CD4-positive, alpha-beta T cell (primary cell): Measurements from ENCODE around the gene COLGALT1. TPM values are rescaled to one million over a fixed set of nuclear protein-coding genes. Genes with fewer than 3 reads are reported as not detected.

Source experiments
- ATAC-seq: fragments of 200-7000 bp; cut with Tn5 transposase; one replicate; pipeline ENCODE4 v1.10.0; 2022; ENCODE audit warnings: mild to moderate bottlenecking; ENCODE audit not compliant: poor library complexity
- CTCF ChIA-PET: fragments of 350-600 bp; sonication (Branson Sonifier 250); formaldehyde crosslinking; loops from one replicate; lab custom pipeline; 2021; ENCODE audit warnings: antibody characterized with exemption, inconsistent platforms; lab: Charles Lee
- POLR2A ChIA-PET: fragments of 350-600 bp; sonication (Branson Sonifier 250); formaldehyde crosslinking; loops from one replicate; lab custom pipeline; 2021; ENCODE audit warnings: antibody characterized with exemption, inconsistent platforms; lab: Charles Lee
- DNase-seq, 14 experiments: peaks; one replicate each; pipeline ENCODE4 v3.0.0-alpha.2; 2013 to 2020; ENCODE audit warnings: mixed read lengths in 2 of 14
- H3K27ac ChIP-seq, 2 donors: one replicate each; pipeline versions ENCODE4 v1.5.1 to v1.7.0; 2013; ENCODE audit warnings: low read length in 2 of 2, low read depth in 1 of 2, mild to moderate bottlenecking in 1 of 2
- H3K27me3 ChIP-seq, 2 experiments: 1 replicate in 1 of 2; 2 replicates in 1 of 2; pipeline versions ENCODE4 v1.6.1 to v1.7.0; 2013; ENCODE audit warnings: low read length in 2 of 2, control low read depth in 1 of 2, mild to moderate bottlenecking in 1 of 2, moderate library complexity in 1 of 2; ENCODE audit not compliant: insufficient read depth in 2 of 2, control insufficient read depth in 1 of 2
- H3K36me3 ChIP-seq: one replicate; pipeline ENCODE4 v1.6.1; 2013; ENCODE audit warnings: low read length, control low read depth; ENCODE audit not compliant: insufficient read depth
- H3K4me1 ChIP-seq: one replicate; pipeline ENCODE4 v1.6.1; 2013; ENCODE audit warnings: low read length, control low read depth; ENCODE audit not compliant: insufficient read depth
- H3K4me3 ChIP-seq: one replicate; pipeline ENCODE4 v1.5.1; 2013; ENCODE audit warnings: mild to moderate bottlenecking, low read length, moderate library complexity
- H3K9me3 ChIP-seq, 2 experiments: 1 replicate in 1 of 2; 2 replicates in 1 of 2; pipeline versions ENCODE4 v1.6.1 to v1.7.0; 2013; ENCODE audit warnings: low read length in 2 of 2, mild to moderate bottlenecking in 2 of 2, control low read depth in 1 of 2, moderate library complexity in 1 of 2; ENCODE audit not compliant: control insufficient read depth in 1 of 2, insufficient read depth in 1 of 2
- H3K27ac Mint-ChIP-seq: one replicate; pipeline ENCODE4 v1.8.0; 2020; ENCODE audit warnings: mixed read lengths
- H3K27me3 Mint-ChIP-seq: one replicate; pipeline ENCODE4 v1.8.0; 2021; ENCODE audit warnings: mixed read lengths
- H3K36me3 Mint-ChIP-seq: one replicate; pipeline ENCODE4 v1.8.0; 2021; ENCODE audit warnings: low read depth, mixed read lengths
- H3K4me1 Mint-ChIP-seq: one replicate; pipeline ENCODE4 v1.8.0; 2021; ENCODE audit warnings: low read depth, mixed read lengths
- H3K4me3 Mint-ChIP-seq: one replicate; pipeline ENCODE4 v1.8.0; 2020; ENCODE audit warnings: mild to moderate bottlenecking, mixed read lengths
- H3K9me3 Mint-ChIP-seq: one replicate; pipeline ENCODE4 v1.8.0; 2020; ENCODE audit warnings: mixed read lengths
- CTCF ChIP-seq: fragments of 200-600 bp; IDR thresholded peaks from one replicate; pipeline ENCODE4 v1.8.0; 2022; ENCODE audit warnings: antibody characterized with exemption, mild to moderate bottlenecking
- intact Hi-C, 2 experiments: fragments of 100-400 bp; cut with DNase I in 1 of 2; cut with micrococcal nuclease in 1 of 2; formaldehyde crosslinking; loops; one replicate each; pipeline versions ENCODE4 v1.15.1 to v1.9.0; 2023 to 2025; cut with DNase I, micrococcal nuclease
- total RNA-seq, 174 experiments: library from RNA in 2 of 174; stranded (reverse) in 2 of 174; gene quantifications; one replicate each; pipeline ENCODE4 v1.2.3 and lab custom pipeline; 2021 to 2026

COLGALT1 gene
- total RNA-seq, 2 experiments from 2014 or later = 30.3 to 30.6 TPM

GRCh38 chr19:17614476-17614875 is 59.0 kb downstream of the COLGALT1 start:
- Mint-ChIP-seq H3K4me3 (no peak overlapping the region), H3K36me3 (no peaks in the 10 kb centered on the region), H3K9me3 (no peaks in the 10 kb centered on the region), H3K27me3 (peaks cover 45% of the 10 kb centered on the region), H3K4me1 (peaks cover 4% of the 10 kb centered on the region), H3K27ac (no peak overlapping the region)
- H3K4me3 ChIP-seq = no peak overlapping the region
- TF ChIP-seq CTCF = no peak
- H3K27me3 ChIP-seq = peaks cover 40 to 43% of the 10 kb centered on the region in 2 experiments
- H3K4me1 ChIP-seq = peaks cover 9% of the 10 kb centered on the region
- H3K36me3 ChIP-seq = no peaks in the 10 kb centered on the region
- intact Hi-C loops = no loop called here
- H3K27ac ChIP-seq = no peak overlapping the region
- CTCF ChIA-PET = no interaction called here
- ATAC-seq (no peak), DNase-seq (no peak)
- POLR2A ChIA-PET = no interaction called here
- peaks cover 0 to 12% of the 10 kb centered on the region in 2 experiments for H3K9me3 ChIP-seq

GRCh38 chr19:17615889-17616685 is 60.6 kb downstream of the COLGALT1 start:
- TF ChIP-seq CTCF = no peak
- Mint-ChIP-seq H3K4me3 (no peak overlapping the region), H3K36me3 (no peaks in the 10 kb centered on the region), H3K27ac (no peak overlapping the region), H3K27me3 (peaks cover 53% of the 10 kb centered on the region), H3K4me1 (peaks cover 4% of the 10 kb centered on the region), H3K9me3 (no peaks in the 10 kb centered on the region)
- ChIA-PET CTCF (no interaction called here), POLR2A (no interaction called here)
- intact Hi-C loops = no loop called here
- no peak overlapping the region for H3K27ac ChIP-seq
- H3K27me3 ChIP-seq = peaks cover 46% of the 10 kb centered on the region in 2 experiments
- ATAC-seq = no peak
- DNase-seq = no peak
- H3K4me1 ChIP-seq = peaks cover 9% of the 10 kb centered on the region
- no peak overlapping the region for H3K4me3 ChIP-seq
- H3K9me3 ChIP-seq = peaks cover 0 to 8% of the 10 kb centered on the region in 2 experiments
- no peaks in the 10 kb centered on the region for H3K36me3 ChIP-seq

- no peak overlapping the region for H3K4me3 ChIP-seq
- H3K9me3 Mint-ChIP-seq = no peaks in the 10 kb centered on the region
- no peaks in the 10 kb centered on the region for H3K36me3 Mint-ChIP-seq
- H3K4me3 Mint-ChIP-seq = no peak overlapping the region
- ChIA-PET POLR2A (no interaction called here), CTCF (no interaction called here)
- H3K4me1 ChIP-seq = peaks cover 9% of the 10 kb centered on the region
- H3K27ac ChIP-seq = no peak overlapping the region
- H3K9me3 ChIP-seq = peaks cover 0 to 11% of the 10 kb centered on the region in 2 experiments
- H3K4me1 Mint-ChIP-seq = peaks cover 4% of the 10 kb centered on the region
- no peaks in the 10 kb centered on the region for H3K36me3 ChIP-seq
- ATAC-seq (no peak), DNase-seq (no peak)
- no peak overlapping the region for H3K27ac Mint-ChIP-seq
- TF ChIP-seq CTCF = no peak
- peaks cover 46% of the 10 kb centered on the region in 2 experiments for H3K27me3 ChIP-seq
- H3K27me3 Mint-ChIP-seq = peaks cover 58% of the 10 kb centered on the region
- intact Hi-C loops = no loop called here
These were observed 61.2 kb downstream of the COLGALT1 start for GRCh38 chr19:17616686-17616960.
